Measurements from ENCODE around the gene SREK1IP1.
A peak's percentile ranks its signal among the peaks of the same experiment; 100 is the strongest.

The SREK1IP1 gene

GRCh38 chr5:64685866-64686265 lies 82.6 kb downstream of the SREK1IP1 start:
- no peak overlapping the region for H4K91ac ChIP-seq (ENCODE audit: low read depth, low read length)
- peaks cover 0 to 7% of the 10 kb centered on the region in 2 experiments for H3K4me1 ChIP-seq (ENCODE audit: control insufficient read depth in 1 of 2, insufficient read depth in 2 of 2, low read length in 2 of 2)
- no peak overlapping the region for H2BK5ac ChIP-seq (ENCODE audit: low read depth, low read length, poor library complexity)
- H3K4ac ChIP-seq (ENCODE audit: low read depth, low read length) = no peak overlapping the region
- no peak for DNase-seq
- H3K9ac ChIP-seq (ENCODE audit: low read length) = no peak overlapping the region
- WGBS (ENCODE audit: extremely low coverage, insufficient coverage, insufficient read length) = no CpG with 5 or more reads among the region's 5 CpGs
- no peak overlapping the region for H3K27ac ChIP-seq (ENCODE audit: low read depth, low read length)
- H2BK12ac ChIP-seq (ENCODE audit: low read length) = no peak overlapping the region
- no peaks in the 10 kb centered on the region for H3K9me3 ChIP-seq (ENCODE audit: insufficient read depth, low read depth, low read length)
- no peak overlapping the region for H3K18ac ChIP-seq (ENCODE audit: low read length)
- no peak overlapping the region for H2AFZ ChIP-seq (ENCODE audit: insufficient read depth, low read length, poor library complexity)
- no peaks in the 10 kb centered on the region for H3K79me1 ChIP-seq (ENCODE audit: low read length)
- no peak overlapping the region for H3K4me2 ChIP-seq (ENCODE audit: low read length)
- no peaks in the 10 kb centered on the region for H3K79me2 ChIP-seq (ENCODE audit: control insufficient read depth, insufficient read depth, low read length, poor library complexity)
- peaks cover 4% of the 10 kb centered on the region for H3K27me3 ChIP-seq (ENCODE audit: insufficient read depth, low read length)
- H4K8ac ChIP-seq (ENCODE audit: low read depth, low read length) = no peak overlapping the region
- H3K4me3 ChIP-seq (ENCODE audit: low read depth, low read length) = no peak overlapping the region
- H3K36me3 ChIP-seq (ENCODE audit: control insufficient read depth in 1 of 2, insufficient read depth in 2 of 2, low read length in 2 of 2) = no peaks in the 10 kb centered on the region
- no peak overlapping the region for H4K12ac ChIP-seq (ENCODE audit: low read depth, low read length)
- no peak overlapping the region for H3K23ac ChIP-seq (ENCODE audit: low read length)
- H2AK5ac ChIP-seq (ENCODE audit: low read length) = no peak overlapping the region
- H3K14ac ChIP-seq (ENCODE audit: low read length) = no peak overlapping the region
- no peak overlapping the region for H2BK120ac ChIP-seq (ENCODE audit: insufficient read depth, low read length, poor library complexity)

GRCh38 chr5:64682608-64683007 lies 85.9 kb downstream of the SREK1IP1 start:
- H3K4me2 ChIP-seq (ENCODE audit: low read length) = no peak overlapping the region
- no peak overlapping the region for H3K9ac ChIP-seq (ENCODE audit: low read length)
- WGBS (ENCODE audit: extremely low coverage, insufficient coverage, insufficient read length) = no CpG with 5 or more reads among the region's 7 CpGs
- H3K4me3 ChIP-seq (ENCODE audit: low read depth, low read length) = no peak overlapping the region
- no peak overlapping the region for H4K12ac ChIP-seq (ENCODE audit: low read depth, low read length)
- H4K8ac ChIP-seq (ENCODE audit: low read depth, low read length) = no peak overlapping the region
- no peak overlapping the region for H2AFZ ChIP-seq (ENCODE audit: insufficient read depth, low read length, poor library complexity)
- no peaks in the 10 kb centered on the region for H3K27me3 ChIP-seq (ENCODE audit: insufficient read depth, low read length)
- H3K79me2 ChIP-seq (ENCODE audit: control insufficient read depth, insufficient read depth, low read length, poor library complexity) = no peaks in the 10 kb centered on the region
- H3K36me3 ChIP-seq (ENCODE audit: control insufficient read depth in 1 of 2, insufficient read depth in 2 of 2, low read length in 2 of 2) = no peaks in the 10 kb centered on the region
- no peak overlapping the region for H3K14ac ChIP-seq (ENCODE audit: low read length)
- H3K9me3 ChIP-seq (ENCODE audit: insufficient read depth, low read depth, low read length) = no peaks in the 10 kb centered on the region
- no peak overlapping the region for H3K27ac ChIP-seq (ENCODE audit: low read depth, low read length)
- DNase-seq = peak; percentile 2 to 30
- H3K18ac ChIP-seq (ENCODE audit: low read length) = no peak overlapping the region
- H3K23ac ChIP-seq (ENCODE audit: low read length) = no peak overlapping the region
- H3K79me1 ChIP-seq (ENCODE audit: low read length) = no peaks in the 10 kb centered on the region
- no peak overlapping the region for H2BK5ac ChIP-seq (ENCODE audit: low read depth, low read length, poor library complexity)
- no peak overlapping the region for H3K4ac ChIP-seq (ENCODE audit: low read depth, low read length)
- H2AK5ac ChIP-seq (ENCODE audit: low read length) = no peak overlapping the region
- no peak overlapping the region for H4K91ac ChIP-seq (ENCODE audit: low read depth, low read length)
- no peak overlapping the region for H2BK12ac ChIP-seq (ENCODE audit: low read length)
- H2BK120ac ChIP-seq (ENCODE audit: insufficient read depth, low read length, poor library complexity) = no peak overlapping the region
- no peaks in the 10 kb centered on the region for H3K4me1 ChIP-seq (ENCODE audit: control insufficient read depth in 1 of 2, insufficient read depth in 2 of 2, low read length in 2 of 2)

- H3K18ac ChIP-seq (ENCODE audit: low read length) = no peak overlapping the region
- no peak overlapping the region for H2BK5ac ChIP-seq (ENCODE audit: low read depth, low read length, poor library complexity)
- H2BK12ac ChIP-seq (ENCODE audit: low read length) = no peak overlapping the region
- H3K9ac ChIP-seq (ENCODE audit: low read length) = no peak overlapping the region
- H2AFZ ChIP-seq (ENCODE audit: insufficient read depth, low read length, poor library complexity) = no peak overlapping the region
- H4K91ac ChIP-seq (ENCODE audit: low read depth, low read length) = no peak overlapping the region
- no CpG with 5 or more reads among the region's 4 CpGs for WGBS (ENCODE audit: extremely low coverage, insufficient coverage, insufficient read length)
- no peak overlapping the region for H3K27ac ChIP-seq (ENCODE audit: low read depth, low read length)
- DNase-seq = no peak
- no peaks in the 10 kb centered on the region for H3K4me1 ChIP-seq (ENCODE audit: control insufficient read depth in 1 of 2, insufficient read depth in 2 of 2, low read length in 2 of 2)
- no peak overlapping the region for H3K23ac ChIP-seq (ENCODE audit: low read length)
- no peak overlapping the region for H3K14ac ChIP-seq (ENCODE audit: low read length)
- H3K79me2 ChIP-seq (ENCODE audit: control insufficient read depth, insufficient read depth, low read length, poor library complexity) = no peaks in the 10 kb centered on the region
- H3K4me2 ChIP-seq (ENCODE audit: low read length) = no peak overlapping the region
- H2AK5ac ChIP-seq (ENCODE audit: low read length) = no peak overlapping the region
- no peaks in the 10 kb centered on the region for H3K79me1 ChIP-seq (ENCODE audit: low read length)
- no peak overlapping the region for H2BK120ac ChIP-seq (ENCODE audit: insufficient read depth, low read length, poor library complexity)
- no peak overlapping the region for H3K4ac ChIP-seq (ENCODE audit: low read depth, low read length)
- no peaks in the 10 kb centered on the region for H3K36me3 ChIP-seq (ENCODE audit: control insufficient read depth in 1 of 2, insufficient read depth in 2 of 2, low read length in 2 of 2)
- H3K4me3 ChIP-seq (ENCODE audit: low read depth, low read length) = no peak overlapping the region
- no peak overlapping the region for H4K12ac ChIP-seq (ENCODE audit: low read depth, low read length)
- H4K8ac ChIP-seq (ENCODE audit: low read depth, low read length) = no peak overlapping the region
- H3K9me3 ChIP-seq (ENCODE audit: insufficient read depth, low read depth, low read length) = no peaks in the 10 kb centered on the region
- no peaks in the 10 kb centered on the region for H3K27me3 ChIP-seq (ENCODE audit: insufficient read depth, low read length)
Observed at GRCh38 chr5:64680289-64680688, 88.2 kb downstream of the SREK1IP1 start.

GRCh38 chr5:64678374-64678773 lies 90.1 kb downstream of the SREK1IP1 start:
- Histone ChIP-seq H3K4me3 (ENCODE audit: low read depth, low read length) (no peak overlapping the region), H4K12ac (ENCODE audit: low read depth, low read length) (no peak overlapping the region), H3K18ac (ENCODE audit: low read length) (no peak overlapping the region), H3K14ac (ENCODE audit: low read length) (no peak overlapping the region), H3K27me3 (ENCODE audit: insufficient read depth, low read length) (no peaks in the 10 kb centered on the region), H2BK12ac (ENCODE audit: low read length) (no peak overlapping the region), H3K9ac (ENCODE audit: low read length) (no peak overlapping the region), H2BK120ac (ENCODE audit: insufficient read depth, low read length, poor library complexity) (no peak overlapping the region), H4K8ac (ENCODE audit: low read depth, low read length) (no peak overlapping the region), H3K79me2 (ENCODE audit: control insufficient read depth, insufficient read depth, low read length, poor library complexity) (no peaks in the 10 kb centered on the region), H3K27ac (ENCODE audit: low read depth, low read length) (no peak overlapping the region), H2BK5ac (ENCODE audit: low read depth, low read length, poor library complexity) (no peak overlapping the region), H3K36me3 (ENCODE audit: control insufficient read depth in 1 of 2, insufficient read depth in 2 of 2, low read length in 2 of 2) (no peaks in the 10 kb centered on the region), H2AK5ac (ENCODE audit: low read length) (no peak overlapping the region), H2AFZ (ENCODE audit: insufficient read depth, low read length, poor library complexity) (no peak overlapping the region), H3K4ac (ENCODE audit: low read depth, low read length) (no peak overlapping the region), H3K79me1 (ENCODE audit: low read length) (no peaks in the 10 kb centered on the region), H4K91ac (ENCODE audit: low read depth, low read length) (no peak overlapping the region), H3K4me1 (ENCODE audit: control insufficient read depth in 1 of 2, insufficient read depth in 2 of 2, low read length in 2 of 2) (no peaks in the 10 kb centered on the region), H3K4me2 (ENCODE audit: low read length) (no peak overlapping the region), H3K9me3 (ENCODE audit: insufficient read depth, low read depth, low read length) (no peaks in the 10 kb centered on the region), H3K23ac (ENCODE audit: low read length) (no peak overlapping the region)
- DNase-seq = no peak
- no CpG with 5 or more reads among the region's 5 CpGs for WGBS (ENCODE audit: extremely low coverage, insufficient coverage, insufficient read length)

Measured in trophoblast cell (in vitro differentiated cells and primary cell).